ENCODE data around the gene DIABLO.
"Not testable (repeated sequence)": the region's sequence is repeated elsewhere in the genome, so short reads cannot be mapped to it uniquely, and the experiment has no call there.

DIABLO gene

DNA sequence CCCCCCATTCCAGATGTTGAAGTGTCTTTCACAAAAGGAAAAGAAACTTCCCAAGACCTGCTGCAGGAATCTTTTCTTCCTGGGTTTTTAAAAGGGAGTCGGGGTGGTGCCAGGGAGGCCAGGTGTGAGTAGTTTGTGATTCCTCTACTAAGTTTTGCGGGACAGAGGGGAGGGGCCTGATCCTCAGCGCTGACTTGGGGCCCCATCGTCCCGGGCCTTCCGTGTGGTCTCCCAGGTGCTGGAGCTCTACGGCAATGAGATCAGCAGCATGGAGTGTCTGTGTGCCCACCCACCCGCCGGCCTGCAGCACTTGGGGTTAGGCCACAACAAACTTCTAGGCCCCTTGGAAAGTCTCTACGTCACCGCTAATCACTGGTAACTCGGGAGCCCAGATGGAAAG lies 38.4 kb downstream of the DIABLO start:
- no peak for DNase-seq

GRCh38 chr12:122185494-122186082 lies 40.3 kb downstream of the DIABLO start:
- DNase-seq, result no peak

DNA sequence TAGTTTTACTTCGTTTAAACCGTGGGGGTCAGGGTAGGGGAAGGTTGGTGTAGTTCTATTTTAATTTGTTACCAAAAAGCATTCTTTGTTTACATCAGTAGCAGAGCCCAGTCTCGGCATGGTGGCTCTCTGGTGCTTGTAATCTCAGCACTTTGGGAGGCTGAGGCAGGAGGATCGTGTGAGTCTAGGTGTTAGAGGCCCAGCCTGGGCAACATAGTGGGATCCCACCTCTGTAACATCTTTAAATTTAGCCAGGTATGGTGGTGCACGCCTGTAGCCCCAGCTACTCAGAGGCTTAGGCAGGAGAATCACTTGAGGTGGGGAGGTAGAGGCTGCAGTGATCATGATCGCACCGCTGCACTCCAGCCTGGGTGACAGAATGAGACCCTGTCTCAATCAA lies 40.8 kb downstream of the DIABLO start:
- no peak for DNase-seq

GRCh38 chr12:122184517-122184916 lies 41.3 kb downstream of the DIABLO start:
- no peak for DNase-seq

DNA sequence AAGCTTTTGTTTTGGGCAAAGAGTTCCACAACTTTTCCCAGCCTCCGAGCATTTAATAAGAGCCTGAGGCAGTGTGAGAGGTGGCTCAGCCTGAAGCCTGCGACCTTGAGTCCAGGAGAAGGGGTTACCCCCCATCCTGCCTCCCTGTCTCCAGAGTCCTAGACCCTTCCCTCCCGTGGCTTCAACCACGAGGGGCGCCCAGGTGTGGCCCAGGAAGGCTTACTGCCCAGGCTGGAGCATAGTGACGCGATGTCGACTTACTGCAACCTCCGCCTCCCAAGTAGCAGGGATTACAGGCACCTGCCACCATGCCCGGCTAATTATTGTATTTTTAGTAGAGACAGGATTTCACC lies 42.3 kb downstream of the DIABLO start:
- no peak for DNase-seq

- peak; percentile 27 for DNase-seq
Observed at GRCh38 chr12:122182887-122183587, 42.8 kb downstream of the DIABLO start, which contains the start of gene LRRC43. Gene LRRC43, plus strand, starts transcription at chr12:122183123. Its CDS starts 22 bp downstream, at chr12:122183145.

- not testable (repeated sequence) for DNase-seq
Observed at GRCh38 chr12:122176473-122176872, 49.4 kb downstream of the DIABLO start.

- no peak for DNase-seq
Observed at GRCh38 chr12:122174155-122174845, 51.6 kb downstream of the DIABLO start, which contains the start of gene IL31. Gene IL31, minus strand, starts transcription at chr12:122174221. Its CDS starts 49 bp downstream, at chr12:122174172.

DNA sequence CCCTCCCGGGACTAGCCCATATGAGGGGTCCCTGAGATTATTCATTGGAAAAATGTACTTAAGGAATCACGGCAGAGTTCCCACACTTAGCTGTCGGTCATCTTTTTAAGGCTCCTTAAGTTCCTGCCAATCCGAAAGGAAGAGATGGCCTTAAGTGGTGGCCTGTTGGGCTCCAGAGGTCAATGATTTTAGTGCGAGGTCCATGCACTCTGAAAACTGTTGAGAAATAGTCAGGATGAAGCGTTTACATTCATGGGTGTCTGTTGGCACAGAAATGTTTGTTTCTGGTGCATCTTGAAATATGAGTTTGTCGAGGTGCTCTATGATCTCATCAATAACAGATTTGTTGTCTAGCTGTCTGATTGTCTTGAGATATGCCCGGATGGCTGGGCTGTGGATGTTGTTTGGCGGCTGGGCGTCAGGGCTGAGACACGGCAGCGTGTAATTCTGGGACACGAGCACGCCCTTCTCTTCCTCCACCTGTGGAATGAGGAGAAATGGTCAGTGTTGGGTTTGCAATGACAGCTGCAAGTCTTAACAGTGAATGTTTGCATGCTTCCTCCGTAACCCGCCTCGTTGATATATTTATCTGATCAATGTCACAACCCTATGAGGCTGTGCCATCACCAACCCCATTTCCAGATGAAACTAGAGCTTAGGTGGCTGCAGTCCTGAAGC lies 53.5 kb downstream of the DIABLO start:
- DNase-seq, result no peak

DNA sequence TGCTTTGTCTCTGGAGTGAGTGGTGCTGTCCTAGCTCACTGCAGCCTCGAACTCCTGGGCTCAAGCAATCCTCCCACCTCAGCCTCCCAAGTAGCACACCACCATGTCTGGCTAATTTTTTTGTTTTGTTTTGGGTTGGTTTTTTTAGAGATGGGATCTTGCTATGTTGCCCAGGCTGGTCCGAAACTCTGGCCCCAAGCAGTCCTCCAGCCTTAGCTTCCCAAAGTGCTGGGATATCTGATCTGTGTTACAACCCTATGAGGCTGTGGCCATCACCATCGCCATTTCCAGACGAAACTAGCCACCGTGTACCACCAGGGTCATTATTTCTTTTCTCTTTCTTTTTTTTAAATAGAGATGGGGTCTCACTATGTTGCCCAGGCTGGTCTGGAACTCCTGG lies 54.5 kb downstream of the DIABLO start:
- DNase-seq, result no peak

GRCh38 chr12:122168492-122168891 lies 57.4 kb downstream of the DIABLO start:
- no peak for DNase-seq

GRCh38 chr12:122167356-122167925 lies 58.4 kb downstream of the DIABLO start:
- no peak for DNase-seq

DNA sequence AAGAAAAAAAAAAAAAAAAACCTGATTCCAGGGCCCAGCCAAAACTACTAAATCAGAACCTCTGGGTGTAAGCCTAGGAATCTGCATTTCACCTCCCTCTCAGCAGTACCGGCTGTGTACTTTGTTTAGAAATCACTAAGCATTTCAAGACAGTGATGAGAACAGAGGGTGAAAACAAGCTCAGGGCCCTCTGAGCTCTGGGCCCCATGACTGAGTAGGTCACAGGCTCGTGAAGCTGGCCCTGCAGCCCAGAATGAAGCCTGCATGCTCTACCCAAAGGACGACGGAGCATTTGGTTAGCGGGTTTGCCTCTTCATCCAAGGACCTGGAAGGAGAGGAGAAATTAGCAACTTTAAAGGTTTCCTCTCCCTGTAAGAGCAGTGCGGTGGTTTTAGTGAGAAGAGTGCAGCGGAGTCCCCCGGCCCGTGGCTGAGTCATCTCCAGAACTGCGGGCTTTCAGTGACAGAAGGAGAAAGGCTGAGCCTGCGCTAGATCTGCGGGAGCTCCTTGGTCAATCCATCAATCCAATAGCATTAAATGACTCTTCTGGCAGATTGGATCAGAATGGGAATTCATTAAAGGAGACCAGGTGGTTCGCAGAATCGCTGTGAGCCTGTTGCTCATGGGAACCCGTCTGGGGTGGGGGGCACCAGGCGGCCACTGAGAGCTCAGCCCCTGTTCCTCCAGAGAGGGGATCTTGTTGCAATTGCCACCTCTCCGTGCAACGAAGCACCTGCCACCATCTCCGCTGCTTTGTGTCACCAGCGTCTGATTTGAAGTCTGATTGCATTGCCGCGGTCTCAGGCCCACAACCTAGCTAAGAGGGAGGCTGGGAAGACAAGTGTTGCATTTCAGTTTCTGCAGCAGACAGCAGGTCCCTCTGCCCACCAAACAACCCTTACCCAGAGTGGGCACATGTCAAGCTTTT lies 59.2 kb downstream of the DIABLO start:
- DNase-seq, result peak; percentile 17

- no peak for DNase-seq
Observed at GRCh38 chr12:122162976-122163375, 62.9 kb downstream of the DIABLO start.

DNA sequence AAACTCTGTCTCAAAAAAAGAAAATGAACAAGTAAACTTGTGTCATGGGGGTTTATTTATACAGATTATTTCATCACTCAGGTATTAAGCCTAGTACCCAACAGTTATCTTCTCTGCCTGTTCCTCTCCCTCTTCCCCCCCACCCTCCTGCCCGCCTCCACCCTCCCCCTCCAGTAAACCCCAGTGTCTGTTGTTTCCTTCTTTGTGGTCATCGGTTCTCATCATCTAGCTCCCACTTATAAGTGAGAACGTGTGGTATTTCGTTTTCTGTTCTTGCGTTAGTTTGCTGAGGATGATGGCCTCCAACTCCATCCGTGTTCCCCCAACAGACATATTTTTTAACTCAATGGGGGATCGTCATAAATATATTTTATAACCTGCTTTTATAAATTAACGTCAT lies 64.2 kb downstream of the DIABLO start:
- no peak for DNase-seq

GRCh38 chr12:122160761-122161160 lies 65.1 kb downstream of the DIABLO start:
- no peak for DNase-seq

DNA sequence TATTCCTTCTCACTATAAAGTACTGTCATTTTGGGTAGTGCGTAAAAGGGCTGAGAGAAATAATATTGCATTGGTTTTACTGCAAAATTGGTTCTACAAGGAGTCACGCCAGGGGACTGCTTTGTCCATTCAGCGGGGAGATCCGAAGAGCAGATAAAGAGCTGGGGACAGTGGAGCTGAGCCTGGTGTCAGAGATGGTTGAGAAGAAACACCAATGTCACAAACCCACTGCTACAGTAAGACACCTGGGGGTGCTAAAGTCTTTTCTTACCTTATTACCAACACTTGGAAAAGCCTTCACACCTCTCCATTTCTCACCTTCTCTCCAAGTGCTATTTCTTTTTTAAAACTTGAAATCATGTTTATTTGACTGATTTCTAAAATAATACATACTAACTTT lies 66.0 kb downstream of the DIABLO start:
- DNase-seq, result no peak

DNA sequence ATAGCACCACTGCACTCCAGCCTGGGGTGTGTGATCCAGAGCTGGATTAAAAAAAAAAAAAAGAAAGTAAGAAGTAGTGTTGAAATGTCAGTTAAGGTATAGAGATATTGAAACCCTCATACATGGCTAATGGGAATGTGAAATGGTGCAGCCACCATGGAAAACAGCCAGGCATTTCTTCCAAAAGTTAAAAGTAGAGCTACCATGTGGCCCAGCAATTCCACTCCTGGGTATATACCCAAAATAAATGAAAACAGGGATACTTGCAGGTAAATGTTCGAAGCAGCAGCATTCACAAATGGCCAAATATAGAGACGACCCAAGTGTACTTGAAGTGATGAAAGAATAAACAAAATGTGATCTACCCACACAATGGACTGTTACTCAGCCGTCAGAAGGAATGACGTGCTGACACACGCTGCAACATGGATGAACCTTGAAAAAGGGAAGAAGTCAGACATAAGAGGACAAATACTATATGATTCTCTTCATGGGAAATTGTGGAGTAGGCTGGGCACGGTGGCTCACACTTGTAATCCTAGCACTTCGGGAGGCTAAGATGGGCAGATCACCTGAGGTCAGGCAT lies 67.1 kb downstream of the DIABLO start:
- DNase-seq, result no peak

Measured in stimulated activated CD4-positive, alpha-beta T cell treated with anti-CD3 and anti-CD28 coated beads, Interleukin-4, amount 100 ng/mL, for 1 hour (primary cell).